ENCODE measurements around the gene EFCAB12. TPM values are rescaled to one million over a fixed set of nuclear protein-coding genes. Genes with fewer than 3 reads are reported as not detected.
"Not testable (repeated sequence)": the region's sequence is repeated elsewhere in the genome, so short reads cannot be mapped to it uniquely, and the experiment has no call there.

EFCAB12 gene
- total and polyA plus RNA-seq, 9 donors, result 0.04 to 0.41 (median 0.10) TPM

GRCh38 chr3:129386984-129387383 lies 41.5 kb downstream of the EFCAB12 start:
- no peak for DNase-seq
- H3K27me3 ChIP-seq (ENCODE audit: control insufficient read depth, insufficient read depth, low read length), result no peaks in the 10 kb centered on the region
- H3K4me3 ChIP-seq (ENCODE audit: low read length), result no peak overlapping the region
- WGBS (ENCODE audit: insufficient coverage), result 93% methylated on average over 8 of the region's 10 CpGs
- H3K4me1 ChIP-seq (ENCODE audit: control insufficient read depth, insufficient read depth, low read length), result peaks cover 6% of the 10 kb centered on the region
- H3K36me3 ChIP-seq (ENCODE audit: control insufficient read depth, insufficient read depth, low read length), result peaks cover 38% of the 10 kb centered on the region
- no peak overlapping the region for H3K27ac ChIP-seq (ENCODE audit: low read length)
- no peaks in the 10 kb centered on the region for H3K9me3 ChIP-seq (replicated peaks; ENCODE audit: control insufficient read depth, low read depth, low read length)

- H3K4me3 ChIP-seq (ENCODE audit: low read length); H3K27ac ChIP-seq (ENCODE audit: low read length); H3K4me1 ChIP-seq (ENCODE audit: control insufficient read depth, insufficient read depth, low read length); H3K27me3 ChIP-seq (ENCODE audit: control insufficient read depth, insufficient read depth, low read length); DNase-seq; H3K9me3 ChIP-seq (replicated peaks; ENCODE audit: control insufficient read depth, low read depth, low read length): not testable (repeated sequence)
- 70% methylated on average over 5 of the region's 8 CpGs for WGBS (ENCODE audit: insufficient coverage)
- H3K36me3 ChIP-seq (ENCODE audit: control insufficient read depth, insufficient read depth, low read length), result peaks cover 28% of the 10 kb centered on the region
These were observed 42.9 kb downstream of the EFCAB12 start for GRCh38 chr3:129385507-129385906.

DNA sequence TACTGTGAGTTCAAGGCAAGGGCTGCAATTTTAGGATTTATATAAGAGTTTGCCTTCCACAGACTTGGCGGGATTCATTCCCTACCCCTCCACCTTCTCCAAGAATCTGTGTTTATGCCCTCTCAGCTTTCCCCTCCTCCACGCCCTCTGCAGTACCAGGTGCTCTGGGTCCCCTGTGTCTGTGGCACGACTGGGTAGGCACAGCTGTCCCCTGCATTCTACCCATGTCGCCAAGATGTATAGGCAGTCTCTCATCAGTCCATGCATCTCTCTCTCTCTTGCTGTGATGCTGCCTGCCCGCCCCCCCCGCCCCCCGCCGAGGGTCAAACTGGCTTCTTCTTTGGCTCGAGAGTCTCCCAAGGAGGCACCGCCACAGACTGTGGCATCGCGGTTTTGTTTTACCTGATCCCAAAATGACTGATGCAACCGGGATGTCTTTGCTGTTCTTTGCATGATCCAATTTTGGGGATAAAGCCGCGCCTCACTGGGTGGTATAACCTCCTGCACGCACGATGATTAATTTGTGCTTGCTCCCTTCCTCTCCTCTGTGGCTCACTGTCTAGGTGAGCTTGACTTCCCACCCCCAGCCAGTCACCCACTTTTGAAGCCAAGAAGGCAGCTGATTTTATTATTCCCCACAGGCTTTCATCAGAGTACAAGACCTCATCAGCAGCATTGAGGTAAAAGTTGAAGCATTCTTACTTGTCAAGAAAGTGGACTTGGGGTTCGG lies 43.7 kb downstream of the EFCAB12 start:
- no peak for DNase-seq
- Histone ChIP-seq H3K4me3 (ENCODE audit: low read length) (no peak overlapping the region), H3K27ac (ENCODE audit: low read length) (no peak overlapping the region), H3K36me3 (ENCODE audit: control insufficient read depth, insufficient read depth, low read length) (peaks cover 23% of the 10 kb centered on the region), H3K9me3 (replicated peaks; ENCODE audit: control insufficient read depth, low read depth, low read length) (no peaks in the 10 kb centered on the region), H3K27me3 (ENCODE audit: control insufficient read depth, insufficient read depth, low read length) (no peaks in the 10 kb centered on the region), H3K4me1 (ENCODE audit: control insufficient read depth, insufficient read depth, low read length) (peaks cover 6% of the 10 kb centered on the region)
- 68% methylated on average over 12 of the region's 18 CpGs for WGBS (ENCODE audit: insufficient coverage)

DNA sequence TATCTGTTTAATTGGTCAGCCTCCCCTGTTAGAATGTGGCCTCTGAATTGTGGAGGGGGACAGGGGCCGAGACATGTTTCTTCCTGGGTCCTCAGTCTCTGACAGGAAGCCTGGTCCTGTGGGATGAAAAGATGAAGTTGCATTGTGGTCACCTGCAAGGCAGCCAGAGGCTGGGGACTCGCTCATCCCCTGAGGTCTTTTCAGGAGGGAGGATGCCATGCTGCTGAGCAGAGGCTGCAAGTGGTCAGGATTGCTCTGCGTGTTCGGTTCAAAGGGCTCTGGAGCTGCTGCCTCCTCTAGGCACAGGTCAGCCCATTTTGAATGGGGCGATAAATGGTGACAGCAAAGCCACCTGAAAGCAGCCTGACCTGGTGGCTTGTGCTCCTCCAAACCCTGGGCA lies 44.3 kb downstream of the EFCAB12 start:
- not testable (repeated sequence) for H3K27me3 ChIP-seq (ENCODE audit: control insufficient read depth, insufficient read depth, low read length); H3K9me3 ChIP-seq (replicated peaks; ENCODE audit: control insufficient read depth, low read depth, low read length); DNase-seq; H3K4me3 ChIP-seq (ENCODE audit: low read length); H3K4me1 ChIP-seq (ENCODE audit: control insufficient read depth, insufficient read depth, low read length); H3K27ac ChIP-seq (ENCODE audit: low read length)
- WGBS (ENCODE audit: insufficient coverage), result 58% methylated on average over 1 of the region's 5 CpGs
- peaks cover 17% of the 10 kb centered on the region for H3K36me3 ChIP-seq (ENCODE audit: control insufficient read depth, insufficient read depth, low read length)

DNA sequence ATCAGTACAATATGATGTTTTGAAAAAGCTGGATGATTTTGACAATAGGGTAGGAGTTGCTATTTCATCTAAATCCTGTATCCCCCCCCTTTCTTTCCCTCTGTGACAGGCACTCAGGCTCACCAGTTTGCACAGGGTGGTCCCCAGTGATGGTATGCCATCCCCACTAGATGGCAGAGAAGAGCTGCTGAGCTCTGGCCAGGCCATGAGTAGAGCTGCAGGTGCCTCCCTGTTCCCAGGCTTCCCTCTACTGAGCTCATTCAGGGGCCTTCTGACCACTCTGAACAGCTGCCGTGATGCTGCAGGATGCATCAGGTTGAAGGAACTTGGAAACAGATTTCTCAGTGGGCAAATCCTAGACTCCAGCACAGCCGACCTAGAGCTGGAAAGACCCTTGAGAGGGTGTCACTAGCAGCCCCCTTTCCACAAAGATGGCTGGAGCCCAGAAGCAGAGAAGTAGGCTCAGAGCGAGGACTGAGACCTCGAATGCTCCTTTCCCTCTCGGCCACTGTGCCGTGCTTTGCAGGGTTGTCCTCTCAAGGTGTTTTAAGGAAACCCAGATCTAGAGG lies 45.1 kb downstream of the EFCAB12 start:
- 9% methylated on average over 2 of the region's 6 CpGs for WGBS (ENCODE audit: insufficient coverage)
- peaks cover 7% of the 10 kb centered on the region for H3K4me1 ChIP-seq (ENCODE audit: control insufficient read depth, insufficient read depth, low read length)
- H3K36me3 ChIP-seq (ENCODE audit: control insufficient read depth, insufficient read depth, low read length), result peaks cover 17% of the 10 kb centered on the region
- H3K27ac ChIP-seq (ENCODE audit: low read length), result no peak overlapping the region
- no peaks in the 10 kb centered on the region for H3K27me3 ChIP-seq (ENCODE audit: control insufficient read depth, insufficient read depth, low read length)
- DNase-seq, result peak; percentile 77
- no peaks in the 10 kb centered on the region for H3K9me3 ChIP-seq (replicated peaks; ENCODE audit: control insufficient read depth, low read depth, low read length)
- no peak overlapping the region for H3K4me3 ChIP-seq (ENCODE audit: low read length)

- 86% methylated on average over 1 of the region's 2 CpGs for WGBS (ENCODE audit: insufficient coverage)
- Histone ChIP-seq H3K4me1 (ENCODE audit: control insufficient read depth, insufficient read depth, low read length) (peaks cover 7% of the 10 kb centered on the region), H3K36me3 (ENCODE audit: control insufficient read depth, insufficient read depth, low read length) (peaks cover 10% of the 10 kb centered on the region), H3K9me3 (replicated peaks; ENCODE audit: control insufficient read depth, low read depth, low read length) (peaks cover 4% of the 10 kb centered on the region), H3K27ac (ENCODE audit: low read length) (no peak overlapping the region), H3K4me3 (ENCODE audit: low read length) (no peak overlapping the region), H3K27me3 (ENCODE audit: control insufficient read depth, insufficient read depth, low read length) (no peaks in the 10 kb centered on the region)
- no peak for DNase-seq
These were observed 46.1 kb downstream of the EFCAB12 start for GRCh38 chr3:129382366-129382765.

DNA sequence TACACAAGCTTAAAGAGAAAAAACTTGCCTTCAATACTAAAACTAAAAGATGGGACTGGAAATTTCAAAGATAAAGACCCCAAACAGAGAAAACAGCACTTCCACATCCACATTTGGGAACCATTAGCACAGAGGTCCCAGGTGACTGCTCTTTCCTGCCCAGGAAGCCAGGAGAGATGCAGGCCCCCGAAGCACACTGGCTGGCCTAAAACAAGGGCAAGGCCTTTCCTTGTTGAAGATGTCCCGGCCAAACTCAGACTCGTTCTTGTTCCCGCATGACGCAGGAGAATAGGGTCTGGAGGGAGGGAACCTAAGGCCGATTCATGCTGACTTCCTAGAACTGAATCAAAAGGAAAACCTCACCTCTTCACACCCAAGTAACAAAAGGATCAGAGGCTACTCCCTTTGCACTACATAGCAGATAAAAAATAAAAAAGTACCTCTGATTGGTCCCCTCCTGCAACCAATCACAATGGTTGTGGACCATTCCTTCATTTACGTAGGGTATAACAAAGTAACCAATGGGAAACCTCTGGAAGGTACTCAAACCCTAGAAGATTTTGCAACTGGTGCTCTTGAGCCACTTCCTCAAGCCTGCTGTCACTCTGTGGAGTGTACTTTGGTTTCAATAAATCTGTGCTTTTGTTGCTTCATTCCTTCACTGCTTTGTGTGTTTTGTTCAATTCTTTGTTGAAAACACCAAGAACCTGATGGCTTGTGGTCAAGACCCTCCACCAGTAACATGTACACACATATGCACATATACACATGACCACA lies 48.7 kb downstream of the EFCAB12 start:
- Histone ChIP-seq H3K27me3 (ENCODE audit: control insufficient read depth, insufficient read depth, low read length) (no peaks in the 10 kb centered on the region), H3K27ac (ENCODE audit: low read length) (peak overlapping the region; percentile 47), H3K4me3 (ENCODE audit: low read length) (no peak overlapping the region), H3K36me3 (ENCODE audit: control insufficient read depth, insufficient read depth, low read length) (peaks cover 2% of the 10 kb centered on the region), H3K9me3 (replicated peaks; ENCODE audit: control insufficient read depth, low read depth, low read length) (peaks cover 6% of the 10 kb centered on the region), H3K4me1 (ENCODE audit: control insufficient read depth, insufficient read depth, low read length) (peaks cover 7% of the 10 kb centered on the region)
- no peak for DNase-seq
- WGBS (ENCODE audit: insufficient coverage), result 17% methylated on average over 1 of the region's 7 CpGs

- peaks cover 7% of the 10 kb centered on the region for H3K4me1 ChIP-seq (ENCODE audit: control insufficient read depth, insufficient read depth, low read length)
- peaks cover 2% of the 10 kb centered on the region for H3K36me3 ChIP-seq (ENCODE audit: control insufficient read depth, insufficient read depth, low read length)
- H3K27ac ChIP-seq (ENCODE audit: low read length), result peak overlapping the region; percentile 47
- 33% methylated on average over 1 of the region's 1 CpG for WGBS (ENCODE audit: insufficient coverage)
- H3K27me3 ChIP-seq (ENCODE audit: control insufficient read depth, insufficient read depth, low read length), result no peaks in the 10 kb centered on the region
- no peak overlapping the region for H3K4me3 ChIP-seq (ENCODE audit: low read length)
- H3K9me3 ChIP-seq (replicated peaks; ENCODE audit: control insufficient read depth, low read depth, low read length), result peaks cover 6% of the 10 kb centered on the region
- no peak for DNase-seq
These were observed 49.5 kb downstream of the EFCAB12 start for GRCh38 chr3:129378949-129379348.

DNA sequence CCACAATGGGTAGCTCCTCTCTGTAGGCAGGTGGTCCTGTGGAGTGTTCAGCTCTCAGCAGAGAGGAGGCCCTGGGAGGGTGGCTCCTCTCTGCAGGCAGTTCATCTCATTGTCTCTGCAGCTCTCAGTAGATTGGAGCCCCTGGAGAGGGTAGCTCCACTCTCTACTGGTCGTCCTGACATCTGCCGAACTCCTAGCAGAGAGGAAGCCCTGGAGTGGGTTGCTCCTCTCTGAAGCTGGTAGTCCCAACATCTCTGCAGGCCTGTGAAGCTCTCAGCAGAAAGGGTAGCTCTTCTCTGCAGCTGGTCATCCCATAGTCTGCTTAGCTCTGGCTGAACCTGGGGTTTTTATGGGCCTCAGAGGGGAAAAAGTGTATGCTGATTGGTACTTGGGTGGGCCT lies 50.8 kb downstream of the EFCAB12 start:
- Histone ChIP-seq H3K36me3 (ENCODE audit: control insufficient read depth, insufficient read depth, low read length) (peaks cover 2% of the 10 kb centered on the region), H3K27ac (ENCODE audit: low read length) (no peak overlapping the region), H3K4me1 (ENCODE audit: control insufficient read depth, insufficient read depth, low read length) (peaks cover 4% of the 10 kb centered on the region), H3K27me3 (ENCODE audit: control insufficient read depth, insufficient read depth, low read length) (no peaks in the 10 kb centered on the region), H3K4me3 (ENCODE audit: low read length) (no peak overlapping the region), H3K9me3 (replicated peaks; ENCODE audit: control insufficient read depth, low read depth, low read length) (peaks cover 6% of the 10 kb centered on the region)
- WGBS (ENCODE audit: insufficient coverage), result 86% methylated on average over 2 of the region's 2 CpGs
- DNase-seq, result no peak

DNA sequence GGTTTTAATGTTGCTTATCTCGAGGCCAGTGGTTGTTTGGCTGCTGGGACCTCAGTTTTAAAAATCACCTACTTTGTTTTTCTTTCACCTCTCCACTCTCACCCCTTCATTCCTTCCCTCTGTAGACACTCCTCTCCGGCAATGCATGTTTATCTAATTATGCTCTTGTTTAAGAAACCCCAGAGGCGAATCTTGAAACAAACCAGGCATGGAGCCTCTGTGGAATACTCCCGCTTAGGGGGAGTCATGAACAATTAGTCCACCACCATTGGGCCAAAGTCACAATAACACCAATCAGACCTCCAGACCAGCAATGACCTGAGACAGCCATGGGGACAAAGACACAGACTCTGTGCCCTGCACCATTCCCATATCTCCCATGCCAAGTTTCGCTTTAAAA lies 53.3 kb downstream of the EFCAB12 start:
- Histone ChIP-seq H3K27me3 (ENCODE audit: control insufficient read depth, insufficient read depth, low read length) (no peaks in the 10 kb centered on the region), H3K4me3 (ENCODE audit: low read length) (no peak overlapping the region), H3K9me3 (replicated peaks; ENCODE audit: control insufficient read depth, low read depth, low read length) (peaks cover 6% of the 10 kb centered on the region), H3K36me3 (ENCODE audit: control insufficient read depth, insufficient read depth, low read length) (no peaks in the 10 kb centered on the region), H3K27ac (ENCODE audit: low read length) (no peak overlapping the region), H3K4me1 (ENCODE audit: control insufficient read depth, insufficient read depth, low read length) (peaks cover 4% of the 10 kb centered on the region)
- no peak for DNase-seq
- WGBS (ENCODE audit: insufficient coverage), result 60% methylated on average over 3 of the region's 5 CpGs

Measured in muscle of leg (tissue), 11 donors.